Kidney epithelial cell (primary cell): ENCODE results near the gene GRM4. TPM values are rescaled to one million over a fixed set of nuclear protein-coding genes. Genes with fewer than 3 reads are reported as not detected.

Experiments
- DNase-seq: peaks from one replicate; pipeline ENCODE4 v3.0.0-alpha.2; 2010; ENCODE audit warnings: low read depth
- H3K27me3 ChIP-seq: 2 replicates; pipeline ENCODE4 v1.6.0; 2011; ENCODE audit warnings: low read length; ENCODE audit not compliant: control insufficient read depth, insufficient read depth
- H3K36me3 ChIP-seq: 2 replicates; pipeline ENCODE4 v1.5.1; 2011; ENCODE audit warnings: low read length; ENCODE audit not compliant: control insufficient read depth, insufficient read depth
- H3K4me3 ChIP-seq: 2 replicates; pipeline ENCODE4 v1.5.1; 2011; ENCODE audit warnings: low read depth, mild to moderate bottlenecking, control low read depth, low read length
- CTCF ChIP-seq: IDR thresholded peaks from 2 replicates; pipeline ENCODE4 v1.5.1; 2011; ENCODE audit warnings: mild to moderate bottlenecking, moderate library complexity, low read length, control low read depth, inconsistent platforms; ENCODE audit not compliant: insufficient read depth, poor library complexity, severe bottlenecking
- total RNA-seq: library from RNA; depleted of rRNA; stranded (reverse); fragments of >200 nt; gene quantifications from 2 replicates; pipeline ENCODE4 v1.2.3, GENCODE V29; 2015

GRM4 gene
- total RNA-seq, 1 donor from 2014 or later: not detected

- no peak for DNase-seq
- no peak for TF ChIP-seq CTCF
- Histone ChIP-seq H3K36me3 (no peaks in the 10 kb centered on the region), H3K27me3 (peaks cover 11% of the 10 kb centered on the region), H3K4me3 (no peak overlapping the region)
These were observed 19.5 kb downstream of the GRM4 start for GRCh38 chr6:34126419-34126818.

- Histone ChIP-seq H3K27me3 (peaks cover 14% of the 10 kb centered on the region), H3K4me3 (no peak overlapping the region), H3K36me3 (no peaks in the 10 kb centered on the region)
- no peak for TF ChIP-seq CTCF
- DNase-seq: no peak
These were observed 19.9 kb downstream of the GRM4 start for GRCh38 chr6:34125939-34126338.

GRCh38 chr6:34120953-34121675 lies 24.8 kb downstream of the GRM4 start:
- H3K27me3 ChIP-seq: peaks cover 14% of the 10 kb centered on the region
- no peaks in the 10 kb centered on the region for H3K36me3 ChIP-seq
- TF ChIP-seq CTCF: no peak
- no peak for DNase-seq
- no peak overlapping the region for H3K4me3 ChIP-seq

GRCh38 chr6:34115915-34116314 lies 30.0 kb downstream of the GRM4 start:
- Histone ChIP-seq H3K36me3 (no peaks in the 10 kb centered on the region), H3K27me3 (peaks cover 10% of the 10 kb centered on the region), H3K4me3 (no peak overlapping the region)
- no peak for TF ChIP-seq CTCF
- DNase-seq: no peak

- no peak for DNase-seq
- TF ChIP-seq CTCF: no peak
- peaks cover 10% of the 10 kb centered on the region for H3K27me3 ChIP-seq
- no peak overlapping the region for H3K4me3 ChIP-seq
- no peaks in the 10 kb centered on the region for H3K36me3 ChIP-seq
These were observed 30.5 kb downstream of the GRM4 start for GRCh38 chr6:34115403-34115795.
